GDM1 (cell line): Measurements from ENCODE around the gene PHF8.

Source experiments
- DNase-seq: peaks from one replicate; lab custom pipeline; 2025; lab: John Stamatoyannopoulos, UW

PHF8 gene

DNA sequence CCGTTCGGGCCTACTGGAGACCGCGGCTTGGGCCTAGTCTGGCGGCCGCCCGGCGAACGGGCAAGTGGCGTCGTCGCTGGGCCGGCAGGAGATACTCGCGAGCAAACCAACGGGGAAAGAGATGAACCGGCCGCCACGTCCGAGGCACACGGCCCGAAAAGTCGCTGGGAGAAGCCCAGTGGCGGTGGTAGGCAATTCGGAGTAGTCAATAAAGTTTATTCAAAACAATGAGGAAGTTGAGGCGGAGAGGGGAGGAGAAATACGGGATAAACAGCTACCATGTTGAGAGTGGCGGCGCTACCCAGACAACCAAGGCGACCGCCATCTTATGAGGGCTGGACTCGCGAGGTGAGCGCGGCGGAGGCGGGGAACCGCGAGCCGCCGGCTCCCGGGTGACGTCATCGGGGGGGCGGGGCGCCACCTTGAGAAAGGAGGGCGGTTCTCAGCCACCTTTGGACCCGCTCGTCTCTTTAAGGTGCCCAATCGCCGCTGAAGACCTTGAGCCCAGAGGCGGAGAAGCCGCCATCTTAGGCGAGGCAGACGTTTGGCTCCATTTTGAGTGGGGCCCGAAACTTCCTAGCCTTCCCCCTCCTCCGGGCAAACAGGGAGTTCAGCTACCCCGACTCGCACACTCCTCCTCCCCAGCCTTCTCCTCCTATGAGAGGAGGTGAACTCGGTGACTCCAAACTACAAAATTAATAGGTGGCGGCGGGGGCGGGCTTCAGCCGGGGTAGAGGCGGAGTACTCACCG is at the start of gene PHF8:
Gene PHF8 (minus strand): TSS at position 348 of the 751 bp plus-strand sequence. CDS start 1,745 bp downstream, outside the sequence.
- DNase-seq = peak; percentile 94

DNA sequence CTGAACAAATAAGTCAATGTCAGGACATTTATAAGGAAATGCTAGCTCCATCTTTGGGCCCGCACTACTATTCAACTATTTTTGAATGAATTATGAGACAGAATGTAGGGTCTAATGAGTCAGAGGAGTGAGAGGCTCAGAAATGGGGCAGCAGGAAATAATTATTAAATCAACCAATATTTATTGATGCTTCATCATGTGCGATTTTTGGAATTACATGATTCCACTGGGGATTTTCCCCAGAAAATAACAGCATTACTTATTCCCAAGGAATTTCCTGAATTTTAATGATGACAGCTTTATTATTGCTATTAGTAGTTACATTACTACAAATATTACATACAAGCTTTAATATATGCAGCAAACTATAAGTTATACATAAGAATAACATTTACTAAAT is 49.3 kb upstream of the PHF8 start:
- DNase-seq = no peak

DNA sequence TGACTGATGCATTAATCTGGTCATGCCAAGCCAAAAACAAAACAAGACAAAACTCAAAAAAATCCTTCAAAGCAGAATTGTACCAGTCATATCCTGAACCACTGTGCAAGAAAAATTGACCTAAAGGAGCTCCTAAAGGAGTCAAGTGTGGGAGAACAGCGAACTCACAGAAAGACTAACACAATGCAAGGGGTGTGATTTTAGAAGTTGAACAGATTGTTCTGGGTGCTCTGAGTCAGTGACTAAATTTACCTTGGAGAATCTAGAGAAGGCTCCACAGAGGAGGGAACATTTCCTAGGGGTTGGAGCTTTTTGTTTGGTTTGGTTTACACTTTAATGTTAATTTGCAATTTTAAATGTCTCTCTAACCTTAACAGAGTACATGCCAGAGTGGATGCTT is 48.9 kb upstream of the PHF8 start:
- no peak for DNase-seq

DNA sequence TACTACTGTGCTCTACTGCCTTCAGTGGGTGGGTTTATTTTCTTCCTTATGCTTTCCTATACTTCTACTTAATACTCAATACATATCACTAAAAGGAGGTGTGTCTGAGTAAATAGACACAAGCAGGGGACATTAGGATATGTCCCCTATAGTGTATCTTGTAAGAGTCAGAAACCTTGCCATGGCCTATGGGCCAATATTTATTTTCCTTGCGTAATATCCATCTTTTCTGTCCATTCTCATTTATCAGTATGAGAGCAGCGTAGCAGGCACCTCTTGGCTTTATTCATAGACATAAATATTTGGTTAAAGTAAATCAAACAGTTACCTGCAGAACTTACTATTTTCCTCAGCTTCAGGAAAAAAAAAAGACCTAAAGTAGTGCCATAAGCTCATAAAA is 46.6 kb upstream of the PHF8 start:
- no peak for DNase-seq

DNA sequence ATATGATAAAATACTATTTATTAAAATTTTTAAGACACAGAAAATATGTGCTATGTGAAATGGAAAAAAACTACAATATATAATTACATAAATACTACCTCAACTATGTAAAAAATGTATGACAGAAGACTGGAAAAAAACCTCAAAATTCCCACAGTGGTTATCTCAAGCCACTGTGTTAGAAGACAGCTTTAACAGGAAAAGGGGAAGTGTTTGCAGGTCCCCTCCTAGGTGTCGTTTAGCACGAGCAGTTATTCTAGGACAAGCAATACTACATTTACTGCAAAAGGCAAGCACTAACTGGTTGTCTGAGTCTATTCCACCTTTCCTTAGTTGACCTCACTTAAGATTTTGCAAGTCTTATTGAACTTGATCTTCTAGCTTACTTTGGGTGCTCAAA is 44.9 kb upstream of the PHF8 start:
- no peak for DNase-seq

DNA sequence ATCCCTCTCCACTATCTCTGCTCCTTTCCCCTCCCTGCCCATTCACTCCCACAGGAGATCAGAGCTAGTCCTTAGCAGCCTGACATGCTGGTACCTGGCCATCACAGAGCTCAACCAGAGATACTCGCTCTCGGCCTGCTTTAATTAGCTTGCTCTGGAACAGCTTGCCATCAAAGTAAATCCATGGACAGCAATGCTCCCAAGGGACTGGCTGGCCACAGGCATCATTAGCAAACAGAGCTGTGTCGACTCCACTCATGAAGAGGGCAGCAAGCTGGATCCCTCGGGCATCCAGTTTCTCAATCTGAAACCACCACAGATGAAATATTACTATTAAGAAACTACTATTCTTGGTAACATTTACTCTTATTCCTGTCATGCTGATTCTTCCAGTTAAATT is 43.4 kb upstream of the PHF8 start:
- DNase-seq = no peak

DNA sequence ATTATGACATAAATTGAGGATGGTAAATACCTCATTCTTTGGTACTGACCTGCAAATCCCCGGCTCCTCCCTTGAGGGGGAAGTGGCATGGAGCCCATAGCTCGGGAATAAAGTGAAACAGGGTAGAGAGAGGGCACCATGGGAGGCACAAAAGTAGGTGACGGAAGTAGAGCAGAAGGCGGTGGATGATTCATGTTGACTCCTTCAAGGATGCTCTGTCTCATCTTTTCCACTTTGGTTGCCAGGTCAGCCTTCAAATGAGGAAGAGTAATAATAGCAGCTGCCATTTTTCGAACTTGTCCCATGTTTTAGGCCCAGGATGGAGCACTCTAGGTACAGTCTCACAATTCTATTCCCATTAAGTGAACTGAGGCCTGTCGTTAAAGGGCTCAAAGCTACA is 41.4 kb upstream of the PHF8 start:
- DNase-seq = no peak

DNA sequence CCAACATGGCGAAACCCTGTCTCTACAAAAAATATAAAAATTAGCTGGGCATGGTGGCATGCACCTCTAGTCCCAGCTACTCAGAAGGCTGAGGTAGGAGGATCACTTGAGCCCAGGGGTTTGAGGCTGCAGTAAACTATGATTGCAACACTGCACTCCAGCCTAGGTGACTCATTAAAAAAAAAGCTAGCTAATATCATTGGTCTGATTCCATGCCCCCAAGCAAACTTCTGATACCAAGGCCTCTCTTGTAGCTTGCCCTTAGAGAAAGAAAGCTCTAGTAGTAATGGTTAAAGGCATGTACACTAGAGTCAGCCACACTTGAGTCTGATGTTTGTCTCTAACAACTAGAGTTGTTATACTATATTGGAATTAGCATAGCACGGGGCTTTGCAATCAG is 32.6 kb upstream of the PHF8 start:
- no peak for DNase-seq

DNA sequence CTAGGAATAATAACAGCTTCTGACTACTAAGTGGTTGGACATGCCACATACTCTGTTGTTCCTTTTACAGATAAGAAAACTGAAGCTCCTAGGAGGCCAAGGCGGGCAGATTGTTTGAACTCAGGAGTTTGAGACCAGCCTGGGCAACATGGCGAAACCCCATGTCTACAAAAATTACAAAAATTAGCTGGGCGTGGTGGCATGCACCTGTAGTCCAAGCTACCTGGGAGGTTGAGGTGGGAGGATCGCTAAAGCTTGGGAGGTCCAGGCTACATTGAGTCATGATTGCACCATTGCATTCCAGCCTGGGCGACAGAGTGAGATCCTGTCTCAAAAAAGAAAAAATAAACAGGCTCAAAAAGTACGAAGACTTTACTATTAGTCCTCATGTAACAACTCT is 30.6 kb upstream of the PHF8 start:
- no peak for DNase-seq

DNA sequence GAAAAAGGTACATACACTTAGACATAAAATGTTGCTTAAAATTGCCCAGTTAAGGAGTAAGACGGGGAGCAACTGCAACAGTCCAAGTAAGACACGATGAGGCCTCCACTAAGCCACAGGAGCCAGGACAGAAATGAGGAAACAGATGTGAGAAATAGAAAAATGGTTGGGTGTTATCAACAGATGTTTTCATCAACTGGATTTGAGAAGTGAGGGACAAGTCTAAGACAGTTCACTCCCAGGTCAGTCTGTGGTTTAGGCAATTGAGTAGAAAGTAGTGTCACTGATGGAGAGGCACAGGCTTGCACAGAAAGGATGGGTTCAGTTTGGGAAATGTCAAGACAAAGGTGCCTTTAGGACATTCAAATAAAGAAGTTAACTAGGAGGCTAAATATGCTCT is 23.5 kb upstream of the PHF8 start:
- peak; percentile 20 for DNase-seq

DNA sequence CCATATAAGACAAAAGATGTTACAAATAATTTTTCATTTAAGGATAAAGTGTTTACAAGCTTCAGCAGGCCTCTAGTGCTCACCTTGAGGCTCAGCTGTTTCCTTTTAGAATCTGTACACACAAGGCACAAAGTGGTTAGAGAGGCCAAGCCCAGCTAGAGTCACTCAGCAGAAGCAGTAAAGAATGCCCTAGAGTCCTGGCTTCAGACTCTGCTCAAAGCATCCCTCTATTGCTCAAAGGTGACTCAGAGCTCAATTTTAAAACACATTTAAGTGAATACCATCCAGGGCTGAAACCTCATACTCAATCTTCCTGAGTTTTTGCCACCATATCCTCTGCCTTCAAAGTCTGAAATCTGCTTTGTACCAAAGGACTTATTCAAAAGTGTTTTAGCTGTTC is 22.6 kb upstream of the PHF8 start:
- DNase-seq = no peak

DNA sequence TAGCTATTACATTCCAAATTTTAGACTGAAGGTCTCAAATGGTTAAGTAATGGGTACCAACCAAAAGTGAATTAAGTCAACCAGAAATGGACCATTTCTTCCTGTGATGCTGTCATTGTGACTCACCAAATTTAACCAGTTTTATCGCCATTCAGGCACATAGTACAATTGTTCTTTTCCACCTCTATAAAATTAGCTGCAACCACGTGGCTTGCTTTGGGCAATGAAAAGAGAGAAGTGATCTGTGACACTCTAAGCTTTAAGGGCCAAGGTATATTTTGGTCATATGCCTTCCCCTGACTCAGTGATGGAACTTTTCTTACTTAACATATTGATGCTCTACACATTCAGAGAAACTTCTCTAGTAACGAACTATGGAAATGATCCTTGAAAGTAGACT is 20.3 kb upstream of the PHF8 start:
- DNase-seq = no peak

DNA sequence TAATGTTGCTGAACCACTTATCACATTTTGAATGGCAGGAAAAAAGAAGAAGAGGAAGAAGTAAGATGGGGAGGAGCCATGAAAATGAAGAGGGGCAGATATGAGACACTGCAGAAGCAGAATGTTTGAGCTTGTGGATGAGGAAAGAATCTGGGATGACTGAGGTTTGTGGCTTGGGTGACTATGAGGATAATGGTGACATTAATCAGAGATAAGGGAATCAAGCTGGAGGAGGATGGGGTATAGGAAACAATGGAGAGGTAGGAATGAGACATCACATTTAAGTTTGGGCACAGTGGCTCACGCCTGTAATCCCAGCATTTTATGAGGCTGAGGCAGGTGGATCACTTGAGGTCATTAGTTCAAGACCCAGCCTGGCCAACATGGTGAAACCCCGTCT is 19.1 kb upstream of the PHF8 start:
- no peak for DNase-seq

DNA sequence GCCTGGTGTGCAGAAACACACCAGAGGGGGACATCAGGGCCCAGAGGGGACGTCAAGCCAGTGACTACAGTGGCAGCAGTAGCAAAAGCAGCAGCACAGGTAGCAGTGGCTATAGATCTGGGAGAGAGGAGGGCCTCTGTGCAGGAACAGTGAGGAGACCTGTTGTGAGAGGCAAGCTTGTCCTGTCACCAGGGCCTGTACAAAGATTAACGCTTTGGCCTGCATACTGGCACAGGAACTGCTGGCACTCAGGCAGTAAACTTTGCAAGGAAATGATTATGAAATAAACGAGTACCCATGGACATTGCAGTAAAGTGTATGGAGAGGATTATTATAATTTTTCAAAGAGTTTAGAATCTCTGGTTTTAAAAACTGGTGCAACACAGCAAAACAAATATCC is 5.5 kb upstream of the PHF8 start:
- no peak for DNase-seq

DNA sequence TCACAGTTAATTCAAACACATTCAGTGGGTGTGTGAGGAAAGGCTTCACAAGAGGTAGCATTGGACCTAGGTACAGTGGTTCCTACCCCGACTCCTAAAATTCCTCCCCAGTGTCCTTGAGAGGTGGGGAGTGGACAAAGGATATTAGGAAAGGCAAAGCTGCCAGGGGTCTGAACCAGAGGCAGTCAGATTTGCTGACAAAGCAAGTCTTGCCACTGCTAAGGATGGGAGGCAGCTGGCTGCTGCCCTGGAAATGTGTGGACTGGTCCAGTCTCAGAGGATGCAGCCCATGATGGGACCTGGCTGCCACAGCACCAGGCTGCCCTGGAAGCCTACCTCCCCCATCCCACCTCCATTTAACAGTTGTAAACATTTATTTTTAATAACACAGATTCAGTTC is 4.1 kb upstream of the PHF8 start:
- no peak for DNase-seq

DNA sequence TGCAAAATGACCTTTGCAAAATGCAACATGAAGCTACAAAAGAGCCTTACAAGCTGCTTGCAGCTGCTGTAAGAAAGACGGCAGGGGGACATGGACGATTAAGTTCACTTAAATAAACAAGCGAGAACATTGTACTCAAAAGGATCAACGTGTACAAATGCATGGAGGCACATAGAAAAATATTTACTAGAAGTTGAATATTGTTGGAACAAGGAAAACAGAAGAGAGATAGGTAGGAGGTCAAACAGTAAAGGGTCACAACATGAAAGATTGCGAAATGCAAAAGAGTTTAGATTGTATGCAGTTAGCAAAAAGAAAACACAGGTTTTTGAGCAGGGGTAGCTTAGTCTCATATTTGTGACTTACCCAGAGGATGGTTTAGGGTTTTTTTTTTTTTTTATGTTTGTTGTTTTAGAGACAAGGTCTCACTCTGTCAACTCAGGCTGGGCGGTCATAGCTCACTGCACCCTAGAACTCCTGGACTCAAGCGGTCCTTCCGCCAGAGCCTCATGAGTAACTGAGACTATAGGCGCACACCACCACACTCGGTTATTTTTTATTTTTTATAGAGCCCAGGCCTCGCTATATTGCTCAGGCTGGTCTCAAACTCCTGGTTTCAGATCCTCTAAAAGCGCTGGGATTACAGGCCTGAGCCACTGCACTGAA is 1.4 kb upstream of the PHF8 start:
- no peak for DNase-seq

DNA sequence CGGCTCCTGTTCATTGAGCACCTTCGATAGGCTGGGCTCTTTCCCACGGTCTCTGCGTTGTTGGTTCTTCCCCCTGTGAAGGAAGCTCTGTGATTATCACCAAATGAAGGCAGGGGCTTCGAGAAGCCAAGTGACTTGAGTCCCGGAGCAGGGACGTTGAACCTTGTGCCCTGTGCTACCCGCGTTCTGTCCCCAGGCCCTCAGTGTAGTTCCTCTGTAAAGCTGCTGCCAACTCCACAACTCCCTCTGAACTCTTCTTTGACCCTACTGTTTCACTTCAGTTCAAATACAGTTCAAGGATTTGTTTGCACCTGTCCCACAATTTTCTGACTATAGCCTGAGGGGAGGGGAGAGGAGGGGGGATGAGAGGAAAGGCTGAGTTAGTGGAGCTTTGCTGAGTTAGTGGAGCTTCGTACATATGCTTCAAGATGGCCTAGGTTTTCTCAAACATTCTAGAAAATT is 635 bp upstream of the PHF8 start:
- DNase-seq = no peak

DNA sequence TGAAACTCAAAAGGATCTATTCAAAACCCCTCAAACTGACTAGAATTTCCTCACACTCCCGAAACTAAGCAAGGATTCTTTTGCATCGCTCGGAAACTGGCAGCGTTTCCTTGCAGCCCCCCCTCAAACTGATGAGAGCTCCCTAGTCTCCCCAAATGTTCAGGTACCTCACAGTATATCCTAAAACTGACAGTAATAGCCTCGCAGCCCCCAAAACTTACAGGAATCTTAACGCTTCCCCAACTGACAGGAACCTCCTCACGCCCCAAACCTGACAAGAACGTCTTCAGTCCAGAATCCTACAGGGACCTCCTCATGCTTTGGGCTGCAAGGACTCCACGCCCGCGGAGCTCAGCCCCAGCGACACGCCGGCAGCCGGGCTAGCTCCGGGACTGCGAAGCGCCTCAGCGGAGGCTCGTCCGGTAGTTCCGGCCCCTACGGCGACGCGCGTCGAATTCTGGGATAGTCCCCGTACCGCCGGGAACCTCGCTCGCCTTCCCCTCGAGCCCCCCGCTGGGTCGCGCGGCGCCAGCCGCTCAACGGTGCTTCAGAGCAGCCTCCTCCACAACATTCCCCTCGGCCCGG is 640 bp downstream of the PHF8 start:
- no peak for DNase-seq

DNA sequence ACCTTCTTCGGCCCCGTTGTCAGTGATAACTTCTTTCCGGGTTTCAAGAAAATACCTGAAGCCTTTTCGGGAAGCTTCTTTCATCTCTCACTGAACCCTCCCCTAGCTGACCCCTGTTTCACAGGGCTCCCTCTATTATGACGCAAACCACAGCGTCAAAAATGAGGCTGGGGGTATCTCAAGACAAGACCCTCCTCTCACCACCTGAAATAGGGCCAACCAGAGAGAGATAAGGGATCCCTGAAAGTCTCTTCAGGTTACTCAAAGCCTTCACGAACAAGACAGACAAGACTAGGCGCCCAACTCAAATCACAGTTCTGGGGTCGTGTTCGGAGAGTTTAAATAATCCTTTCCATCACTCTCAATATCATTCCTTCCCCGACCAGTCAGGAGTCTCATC is 1.2 kb downstream of the PHF8 start:
- DNase-seq = no peak

DNA sequence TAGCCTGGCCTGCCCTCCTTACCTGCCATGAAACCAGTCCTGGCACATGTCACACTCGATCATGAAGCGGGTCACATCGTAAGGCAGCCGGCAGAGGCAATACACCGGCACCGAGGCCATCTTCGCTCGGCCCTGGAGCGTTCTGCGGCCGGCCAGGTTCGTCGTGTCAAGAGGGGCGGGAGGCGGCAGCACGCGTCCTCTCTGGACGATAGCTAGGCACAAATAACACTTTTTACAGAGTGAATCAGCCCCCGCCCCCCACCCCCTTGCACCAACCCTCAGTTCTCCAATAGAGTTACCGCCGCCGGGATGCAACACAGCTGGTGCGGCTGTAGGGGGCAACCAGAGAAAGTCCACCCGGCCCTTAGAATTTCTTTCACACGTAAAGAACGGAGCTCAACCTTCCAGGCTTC is 1.7 kb downstream of the PHF8 start:
- no peak for DNase-seq

DNA sequence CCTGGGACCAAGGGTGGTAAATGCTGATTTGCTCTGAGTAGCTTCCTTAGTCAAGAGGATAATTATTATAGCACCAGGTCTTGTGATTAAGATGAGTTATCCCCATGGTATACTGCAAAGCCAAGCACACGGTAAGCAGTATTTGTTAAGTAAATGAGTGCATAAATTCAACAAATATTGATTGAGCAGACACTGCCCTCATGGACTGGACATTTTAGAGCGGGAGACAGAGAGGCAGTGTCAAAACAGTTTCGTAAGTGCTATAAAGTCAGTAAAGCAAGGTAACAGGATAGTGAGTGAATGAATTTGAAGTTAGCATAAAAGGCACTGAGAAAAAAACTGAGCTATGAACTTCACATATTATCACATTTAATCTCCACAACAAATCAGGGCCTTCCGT is 13.9 kb downstream of the PHF8 start:
- DNase-seq = no peak

DNA sequence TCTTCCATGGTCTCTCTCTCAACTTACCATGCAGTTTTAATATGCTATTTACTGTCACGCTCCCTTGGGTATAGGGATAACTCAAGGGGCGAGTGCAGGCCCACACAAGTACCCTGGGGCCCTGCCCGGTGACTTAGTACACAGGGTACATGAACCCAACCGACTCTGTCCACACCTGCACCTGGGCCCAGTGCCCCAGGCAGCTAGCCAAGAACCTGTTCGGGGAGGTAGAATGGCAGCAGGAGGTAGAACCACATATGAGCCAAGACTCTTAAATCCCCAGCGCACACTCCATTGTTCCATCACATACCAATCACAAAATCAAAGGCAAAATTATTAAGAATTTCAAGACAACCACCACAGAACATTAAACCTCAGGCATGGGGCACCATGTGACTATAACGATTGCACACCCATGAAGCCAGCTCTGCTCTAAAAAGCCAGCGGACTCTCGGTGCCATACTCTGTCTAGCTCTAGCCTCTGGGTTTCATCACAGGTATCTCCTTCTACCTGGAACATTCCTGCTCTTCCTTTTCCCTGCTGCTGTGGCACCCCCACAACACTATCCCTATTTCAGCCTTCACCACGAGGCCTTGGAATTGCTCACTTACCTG is 14.6 kb downstream of the PHF8 start:
- DNase-seq = no peak

DNA sequence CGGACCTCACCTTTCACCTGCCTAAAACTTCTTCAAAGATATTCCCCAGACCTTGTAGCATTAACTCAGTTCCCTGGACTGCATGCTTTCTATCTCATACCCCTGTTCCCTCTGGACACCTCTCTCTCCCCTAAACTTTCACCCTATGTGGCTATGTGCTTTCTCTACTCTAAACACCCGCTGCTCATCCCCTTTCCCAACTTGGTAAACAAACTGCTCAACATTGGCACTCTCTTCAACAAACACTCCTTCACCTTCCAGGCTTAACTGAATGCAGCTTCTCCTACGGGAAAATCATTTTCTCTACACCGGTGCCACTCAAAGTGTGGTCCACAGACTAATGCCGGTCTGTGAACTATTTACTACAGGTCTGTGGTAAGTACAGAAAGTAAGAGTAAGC is 19.9 kb downstream of the PHF8 start:
- DNase-seq = no peak
